ENCODE data around the gene HPS6.

HPS6 gene

DNA sequence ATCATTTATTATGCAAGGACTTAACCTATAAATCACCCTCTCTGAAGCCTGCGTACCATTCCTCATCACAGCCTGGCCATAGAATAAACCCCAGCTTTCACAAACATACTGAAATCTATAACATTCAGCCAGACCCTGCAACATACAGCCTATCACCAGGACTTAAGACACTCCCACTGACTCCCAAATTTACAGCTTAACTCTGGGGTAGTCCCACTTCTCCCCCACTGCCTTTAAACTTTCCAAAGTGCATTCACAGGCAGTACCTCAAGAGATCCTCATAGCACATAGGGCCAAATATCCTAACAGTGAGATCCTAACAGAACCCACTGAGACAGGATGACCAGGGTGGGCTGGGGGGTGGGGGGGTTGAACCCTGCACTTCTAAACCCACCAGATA is 51.5 kb downstream of the HPS6 start:
- DNase-seq, result no peak

Measured in right kidney (tissue), 1 donor.